Liver (tissue), 9 donors: Measurements from ENCODE around the gene TMEM255A. TPM values are rescaled to one million over a fixed set of nuclear protein-coding genes. Genes with fewer than 3 reads are reported as not detected.

Experiments
- DNase-seq: peaks from one replicate; pipeline ENCODE4 v3.0.0-alpha.2; 2017; ENCODE audit warnings: low spot score
- H3K27ac ChIP-seq, 2 donors: one replicate each; pipeline ENCODE4 v1.7.0; 2013; ENCODE audit warnings: inconsistent platforms in 2 of 2, low read length in 2 of 2, control low read depth in 1 of 2, low read depth in 1 of 2, mild to moderate bottlenecking in 1 of 2
- H3K27me3 ChIP-seq, 4 donors: one replicate each; pipeline versions ENCODE4 v1.6.1 to v1.7.0; 2013; ENCODE audit warnings: low read length in 3 of 4, inconsistent platforms in 1 of 4, mild to moderate bottlenecking in 1 of 4, moderate library complexity in 1 of 4; ENCODE audit not compliant: control insufficient read depth in 4 of 4, insufficient read depth in 4 of 4
- H3K36me3 ChIP-seq, 4 donors: one replicate each; pipeline versions ENCODE4 v1.6.1 to v1.7.0; 2013; ENCODE audit warnings: low read length in 3 of 4, mild to moderate bottlenecking in 3 of 4, low read depth in 1 of 4, moderate library complexity in 1 of 4; ENCODE audit not compliant: control insufficient read depth in 4 of 4, insufficient read depth in 3 of 4
- H3K4me1 ChIP-seq, 4 donors: one replicate each; pipeline versions ENCODE4 v1.6.1 to v1.7.0; 2013; ENCODE audit warnings: low read length in 3 of 4, mild to moderate bottlenecking in 3 of 4, moderate library complexity in 1 of 4; ENCODE audit not compliant: control insufficient read depth in 4 of 4, insufficient read depth in 4 of 4
- H3K4me3 ChIP-seq, 3 donors: one replicate each; pipeline versions ENCODE4 v1.6.1 to v1.7.0; 2013; ENCODE audit warnings: low read length in 3 of 3, control low read depth in 1 of 3, low read depth in 1 of 3, mild to moderate bottlenecking in 1 of 3
- H3K9ac ChIP-seq, 2 donors: one replicate each; pipeline ENCODE4 v1.7.0; 2013; ENCODE audit warnings: low read length in 2 of 2, mild to moderate bottlenecking in 2 of 2, moderate library complexity in 2 of 2, control low read depth in 1 of 2, low read depth in 1 of 2
- H3K9me3 ChIP-seq, 4 donors: one replicate each; pipeline versions ENCODE4 v1.6.1 to v1.7.0; 2013; ENCODE audit warnings: low read length in 3 of 4; ENCODE audit not compliant: control insufficient read depth in 4 of 4
- ATF3 ChIP-seq: IDR thresholded peaks from 2 replicates; pipeline ENCODE4 v1.6.1; 2016; ENCODE audit warnings: antibody characterized with exemption
- EGR1 ChIP-seq, 2 donors: IDR thresholded peaks; 2 replicates each; pipeline ENCODE4 v1.6.1; 2016 to 2018; ENCODE audit warnings: antibody characterized with exemption in 2 of 2, low read depth in 2 of 2
- FOXA1 ChIP-seq: IDR thresholded peaks from 2 replicates; pipeline ENCODE4 v1.6.1; 2016; ENCODE audit warnings: antibody characterized with exemption
- FOXA2 ChIP-seq: IDR thresholded peaks from 2 replicates; pipeline ENCODE4 v1.6.1; 2016; ENCODE audit warnings: antibody characterized with exemption
- GABPA ChIP-seq, 2 donors: IDR thresholded peaks in 1 of 2; conservative IDR thresholded peaks in 1 of 2; 2 replicates each; pipeline ENCODE4 v1.6.1; 2016; ENCODE audit warnings: antibody characterized with exemption in 2 of 2, mild to moderate bottlenecking in 1 of 2, moderate library complexity in 1 of 2
- HNF4A ChIP-seq, 2 donors: conservative IDR thresholded peaks; 2 replicates each; pipeline ENCODE4 v1.6.1; 2016; ENCODE audit warnings: antibody characterized with exemption in 2 of 2, mild to moderate bottlenecking in 2 of 2
- HNF4G ChIP-seq: IDR thresholded peaks from 2 replicates; pipeline ENCODE4 v1.6.1; 2016; ENCODE audit warnings: antibody characterized with exemption
- JUND ChIP-seq, 2 donors: IDR thresholded peaks; 2 replicates each; pipeline ENCODE4 v1.6.1; 2016; ENCODE audit warnings: antibody characterized with exemption in 2 of 2
- NR2F2 ChIP-seq: IDR thresholded peaks from 2 replicates; pipeline ENCODE4 v1.6.1; 2016; ENCODE audit warnings: antibody characterized with exemption
- RAD21 ChIP-seq, 2 donors: IDR thresholded peaks; 2 replicates each; pipeline ENCODE4 v1.6.1; 2016; ENCODE audit warnings: antibody characterized with exemption in 2 of 2, mild to moderate bottlenecking in 2 of 2
- REST ChIP-seq: IDR thresholded peaks from 2 replicates; pipeline ENCODE4 v1.6.1; 2016; ENCODE audit warnings: antibody characterized with exemption, mild to moderate bottlenecking
- RXRA ChIP-seq, 2 donors: IDR thresholded peaks; 2 replicates each; pipeline ENCODE4 v1.6.1; 2017 to 2018; ENCODE audit warnings: antibody characterized with exemption in 2 of 2, mild to moderate bottlenecking in 1 of 2
- TAF1 ChIP-seq: conservative IDR thresholded peaks from 2 replicates; pipeline ENCODE4 v1.6.1; 2016; ENCODE audit warnings: antibody characterized with exemption, mild to moderate bottlenecking
- YY1 ChIP-seq: IDR thresholded peaks from 2 replicates; pipeline ENCODE4 v1.6.1; 2016; ENCODE audit warnings: antibody characterized with exemption, mild to moderate bottlenecking
- ZBTB33 ChIP-seq: IDR thresholded peaks from 2 replicates; pipeline ENCODE4 v1.6.1; 2016; ENCODE audit warnings: antibody characterized with exemption
- WGBS: extraction: QIAGEN DNeasy Blood & Tissue Kit; methylation state at CpG from one replicate; pipeline ENCODE4 v1.1.7; 2013; 5-methylcytosine and 5-hydroxymethylcytosine counted together
- polyA plus RNA-seq, 2 donors: library from polyadenylated mRNA; stranded (reverse) in 1 of 2; unstranded in 1 of 2; fragments of 200-250 nt in 1 of 2; fragments of >200 nt in 1 of 2; fragmentation: Nextera tagmentation in 1 of 2; extraction: Ambion mirVana in 1 of 2; gene quantifications; one replicate each; pipeline versions ENCODE4 v1.2.1 to v1.2.3, GENCODE V29; 2013 to 2015
- total RNA-seq, 2 donors: library from RNA; depleted of rRNA; stranded (reverse); fragments of >200 nt; gene quantifications; one replicate each; pipeline ENCODE4 v1.2.3, GENCODE V29; 2014
- donor health status: healthy.
- donor health status: healthy.
- donor health status: healthy.
- donor health status: healthy.
- donor health status: healthy.

TMEM255A gene
- total and polyA plus RNA-seq, 4 donors = 0.08 TPM; not detected in 3

- no peak for TF ChIP-seq ATF3
- no peak for TF ChIP-seq YY1
These were observed 21.1 kb upstream of the TMEM255A start (continued) for GRCh38 chrX:120332394-120332793.

- no peak overlapping the region for H3K4me3 ChIP-seq
- H3K27me3 ChIP-seq = no peaks in the 10 kb centered on the region
- no peak for DNase-seq
- H3K9ac ChIP-seq = no peak overlapping the region
- TF ChIP-seq RAD21 (IDR thresholded peaks at IDR 0.05) (no peak), GABPA (IDR thresholded peaks at IDR 0.05 in 1 of 2, conservative IDR thresholded peaks at IDR 0.05 in 1 of 2) (no peak), RXRA (IDR thresholded peaks at IDR 0.05) (no peak), EGR1 (IDR thresholded peaks at IDR 0.05; ENCODE audit: low read depth in 2 of 2) (no peak), NR2F2 (no peak), FOXA1 (no peak), JUND (IDR thresholded peaks at IDR 0.05) (no peak), HNF4A (conservative IDR thresholded peaks at IDR 0.05) (no peak)
- no peaks in the 10 kb centered on the region for H3K9me3 ChIP-seq
- WGBS = 94% methylated on average over 2 of the region's 2 CpGs
- H3K27ac ChIP-seq = no peak overlapping the region
- no peaks in the 10 kb centered on the region for H3K4me1 ChIP-seq
- no peaks in the 10 kb centered on the region for H3K36me3 ChIP-seq
These were observed 19.9 kb upstream of the TMEM255A start for GRCh38 chrX:120331116-120331515.

GRCh38 chrX:120321520-120322281 is 10.4 kb upstream of the TMEM255A start:
- H3K9ac ChIP-seq = no peak overlapping the region
- no peaks in the 10 kb centered on the region for H3K36me3 ChIP-seq

GRCh38 chrX:120318411-120318810 is 7.2 kb upstream of the TMEM255A start:
- Histone ChIP-seq H3K27ac (no peak overlapping the region), H3K4me3 (no peak overlapping the region), H3K27me3 (peaks cover 0 to 3% (median under 1%) of the 10 kb centered on the region in 4 donors), H3K9me3 (no peaks in the 10 kb centered on the region), H3K9ac (no peak overlapping the region), H3K4me1 (no peaks in the 10 kb centered on the region), H3K36me3 (no peaks in the 10 kb centered on the region)
- WGBS = 63% methylated on average over 4 of the region's 4 CpGs
- no peak for TF ChIP-seq HNF4G
- TF ChIP-seq YY1 = no peak
- TF ChIP-seq ZBTB33 = no peak
- no peak for TF ChIP-seq ATF3
- no peak for TF ChIP-seq JUND (IDR thresholded peaks at IDR 0.05)
- no peak for TF ChIP-seq REST
- TF ChIP-seq TAF1 = no peak
- TF ChIP-seq GABPA (IDR thresholded peaks at IDR 0.05 in 1 of 2, conservative IDR thresholded peaks at IDR 0.05 in 1 of 2) = no peak
- TF ChIP-seq FOXA2 = no peak
- no peak for TF ChIP-seq HNF4A (conservative IDR thresholded peaks at IDR 0.05)
- TF ChIP-seq NR2F2 = no peak
- TF ChIP-seq RAD21 (IDR thresholded peaks at IDR 0.05) = no peak
- no peak for DNase-seq

More at GRCh38 chrX:120321520-120322281, 10.4 kb upstream of the TMEM255A start:
- DNase-seq = no peak
- TF ChIP-seq GABPA (IDR thresholded peaks at IDR 0.05 in 1 of 2, conservative IDR thresholded peaks at IDR 0.05 in 1 of 2) (no peak), JUND (IDR thresholded peaks at IDR 0.05) (no peak), NR2F2 (no peak)
- Histone ChIP-seq H3K4me1 (no peaks in the 10 kb centered on the region), H3K4me3 (no peak overlapping the region), H3K27ac (no peak overlapping the region), H3K9me3 (no peaks in the 10 kb centered on the region), H3K27me3 (peaks cover 0 to 2% (median 0%) of the 10 kb centered on the region in 4 donors)
- whole genome bisulfite sequencing = 89% methylated on average over 4 of the region's 4 CpGs
